Fibroblast of lung (primary cell): ENCODE measurements around the gene C10orf90. TPM values are rescaled to one million over a fixed set of nuclear protein-coding genes. Genes with fewer than 3 reads are reported as not detected.

Experiments used
- DNase-seq, 2 donors: peaks; one replicate each; pipeline versions ENCODE4 v3.0.0 to v3.0.0-alpha.2; 2010; ENCODE audit warnings: low read depth in 2 of 2
- H2AFZ ChIP-seq: 2 replicates; pipeline ENCODE4 v1.5.1; 2012; ENCODE audit warnings: low read length, control low read depth, inconsistent platforms
- H3K27ac ChIP-seq: 2 replicates; pipeline ENCODE4 v1.5.1; 2011; ENCODE audit warnings: low read length, control low read depth; ENCODE audit not compliant: insufficient read depth
- H3K27me3 ChIP-seq: 2 replicates; pipeline ENCODE4 v1.5.1; 2011; ENCODE audit warnings: mild to moderate bottlenecking, low read length; ENCODE audit not compliant: control insufficient read depth, insufficient read depth
- H3K36me3 ChIP-seq: 2 replicates; pipeline ENCODE4 v1.5.1; 2011; ENCODE audit warnings: low read length; ENCODE audit not compliant: control insufficient read depth, insufficient read depth
- H3K4me1 ChIP-seq: 2 replicates; pipeline ENCODE4 v1.5.1; 2011; ENCODE audit warnings: low read length; ENCODE audit not compliant: control insufficient read depth, insufficient read depth; ENCODE audit errors: extremely low read depth
- H3K4me2 ChIP-seq: 2 replicates; pipeline ENCODE4 v1.5.1; 2011; ENCODE audit warnings: low read length, control low read depth; ENCODE audit not compliant: insufficient read depth; ENCODE audit errors: extremely low read depth
- H3K4me3 ChIP-seq, 4 experiments: fragments of 200-600 bp in 1 of 4; sonication (generic) in 1 of 4; replicated peaks in 1 of 4; 2 replicates each; pipeline ENCODE4 v1.5.1; 2011 to 2016; ENCODE audit warnings: low read length in 4 of 4, low read depth in 3 of 4, mild to moderate bottlenecking in 3 of 4, control low read depth in 2 of 4, inconsistent platforms in 1 of 4, mixed read lengths in 1 of 4; ENCODE audit not compliant: insufficient read depth in 1 of 4; ENCODE audit errors: control extremely low read depth in 1 of 4
- H3K79me2 ChIP-seq: 2 replicates; pipeline ENCODE4 v1.5.1; 2012; ENCODE audit warnings: mild to moderate bottlenecking, low read length, inconsistent platforms; ENCODE audit not compliant: control insufficient read depth, insufficient read depth
- H3K9ac ChIP-seq: 2 replicates; pipeline ENCODE4 v1.5.1; 2011; ENCODE audit warnings: mild to moderate bottlenecking, low read length, control low read depth; ENCODE audit not compliant: insufficient read depth
- H3K9me3 ChIP-seq: 2 replicates; pipeline ENCODE4 v1.5.1; 2012; ENCODE audit warnings: low read depth, low read length; ENCODE audit not compliant: control insufficient read depth, insufficient read depth
- H4K20me1 ChIP-seq: 2 replicates; pipeline ENCODE4 v1.5.1; 2011; ENCODE audit warnings: low read length; ENCODE audit not compliant: control insufficient read depth, insufficient read depth; ENCODE audit errors: extremely low read depth
- EZH2 ChIP-seq: IDR thresholded peaks from 2 replicates; pipeline ENCODE4 v1.5.1; 2012; ENCODE audit warnings: low read length, control low read depth, mild to moderate bottlenecking; ENCODE audit errors: missing control alignments
- polyA plus RNA-seq, 2 donors: library from polyadenylated mRNA; depleted of rRNA in 1 of 2; stranded (reverse) in 1 of 2; unstranded in 1 of 2; fragments of >200 nt; gene quantifications; 2 replicates each; pipeline ENCODE4 v1.2.1, GENCODE V29; 2011 to 2012; ENCODE audit warnings: missing spikeins in 1 of 2
- total RNA-seq: library from RNA; depleted of rRNA; stranded (reverse); fragments of >200 nt; gene quantifications from 2 replicates; pipeline ENCODE4 v1.2.1, GENCODE V29; 2014
- TF ChIP-seq, protein P1 (sequence below), 2 donors: IDR thresholded peaks in 1 of 2; conservative IDR thresholded peaks in 1 of 2; 1 replicate in 1 of 2; 2 replicates in 1 of 2; pipeline ENCODE4 v1.5.1; 2011 to 2012; ENCODE audit warnings: low read length in 2 of 2, control low read depth in 1 of 2, inconsistent platforms in 1 of 2, low read depth in 1 of 2, mild to moderate bottlenecking in 1 of 2

The C10orf90 gene
- total and polyA plus RNA-seq, 2 donors (not counting 1 experiment from before 2014, with no cell fraction given): 0.17 to 0.65 TPM

DNA sequence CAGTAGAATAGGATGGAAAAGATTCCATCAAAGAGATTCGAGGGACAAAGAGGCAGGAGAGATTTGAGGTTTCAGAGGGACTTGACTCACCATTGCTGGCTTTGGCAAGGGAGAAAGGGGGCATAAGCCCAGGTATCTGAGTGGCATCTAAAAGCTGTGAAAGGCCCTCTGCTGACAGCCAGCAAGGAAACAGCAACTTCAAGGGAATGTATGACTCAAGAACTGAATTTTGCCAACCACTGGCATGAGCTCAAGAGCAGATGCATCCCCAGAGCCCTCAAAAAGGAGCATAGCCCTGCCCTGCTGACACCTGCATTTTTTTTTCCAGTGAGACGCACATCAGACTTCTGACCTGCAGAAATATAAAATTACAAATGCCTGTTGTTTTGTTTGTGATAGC is 262.7 kb downstream of the C10orf90 start:
- no peak overlapping the region for H3K4me3 ChIP-seq
- peaks cover 3% of the 10 kb centered on the region for H3K27me3 ChIP-seq
- H3K4me2 ChIP-seq: no peak overlapping the region
- no peak overlapping the region for H2AFZ ChIP-seq
- DNase-seq: peak in 1 of 2 donors; percentile 57
- no peaks in the 10 kb centered on the region for H3K36me3 ChIP-seq
- H3K4me1 ChIP-seq: no peaks in the 10 kb centered on the region
- no peaks in the 10 kb centered on the region for H3K79me2 ChIP-seq
- no peak overlapping the region for H3K9ac ChIP-seq
- no peaks in the 10 kb centered on the region for H3K9me3 ChIP-seq
- TF ChIP-seq EZH2: no peak
- TF ChIP-seq, protein P1, sequence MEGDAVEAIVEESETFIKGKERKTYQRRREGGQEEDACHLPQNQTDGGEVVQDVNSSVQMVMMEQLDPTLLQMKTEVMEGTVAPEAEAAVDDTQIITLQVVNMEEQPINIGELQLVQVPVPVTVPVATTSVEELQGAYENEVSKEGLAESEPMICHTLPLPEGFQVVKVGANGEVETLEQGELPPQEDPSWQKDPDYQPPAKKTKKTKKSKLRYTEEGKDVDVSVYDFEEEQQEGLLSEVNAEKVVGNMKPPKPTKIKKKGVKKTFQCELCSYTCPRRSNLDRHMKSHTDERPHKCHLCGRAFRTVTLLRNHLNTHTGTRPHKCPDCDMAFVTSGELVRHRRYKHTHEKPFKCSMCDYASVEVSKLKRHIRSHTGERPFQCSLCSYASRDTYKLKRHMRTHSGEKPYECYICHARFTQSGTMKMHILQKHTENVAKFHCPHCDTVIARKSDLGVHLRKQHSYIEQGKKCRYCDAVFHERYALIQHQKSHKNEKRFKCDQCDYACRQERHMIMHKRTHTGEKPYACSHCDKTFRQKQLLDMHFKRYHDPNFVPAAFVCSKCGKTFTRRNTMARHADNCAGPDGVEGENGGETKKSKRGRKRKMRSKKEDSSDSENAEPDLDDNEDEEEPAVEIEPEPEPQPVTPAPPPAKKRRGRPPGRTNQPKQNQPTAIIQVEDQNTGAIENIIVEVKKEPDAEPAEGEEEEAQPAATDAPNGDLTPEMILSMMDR (conservative IDR thresholded peaks at IDR 0.05 in 1 of 2, IDR thresholded peaks at IDR 0.05 in 1 of 2; ENCODE audit: low read depth in 1 of 2, low read length in 2 of 2): no peak
- no peak overlapping the region for H3K27ac ChIP-seq
- no peaks in the 10 kb centered on the region for H4K20me1 ChIP-seq

GRCh38 chr10:126405239-126405775 is 265.2 kb downstream of the C10orf90 start:
- no peaks in the 10 kb centered on the region for H3K36me3 ChIP-seq
- no peak overlapping the region for H3K9ac ChIP-seq

GRCh38 chr10:126402721-126403695 is 267.5 kb downstream of the C10orf90 start:
- Histone ChIP-seq H3K9me3 (no peaks in the 10 kb centered on the region), H3K27me3 (no peaks in the 10 kb centered on the region), H3K27ac (no peak overlapping the region), H3K4me1 (peaks cover 3% of the 10 kb centered on the region), H3K9ac (no peak overlapping the region), H3K79me2 (no peaks in the 10 kb centered on the region), H4K20me1 (no peaks in the 10 kb centered on the region), H3K4me3 (no peak overlapping the region), H2AFZ (no peak overlapping the region), H3K36me3 (no peaks in the 10 kb centered on the region), H3K4me2 (no peak overlapping the region)
- DNase-seq: no peak
- TF ChIP-seq, protein P1 (conservative IDR thresholded peaks at IDR 0.05 in 1 of 2, IDR thresholded peaks at IDR 0.05 in 1 of 2; ENCODE audit: low read depth in 1 of 2, low read length in 2 of 2): no peak
- TF ChIP-seq EZH2: no peak

More at GRCh38 chr10:126405239-126405775, 265.2 kb downstream of the C10orf90 start:
- no peaks in the 10 kb centered on the region for H3K79me2 ChIP-seq
- H3K4me2 ChIP-seq: no peak overlapping the region
- DNase-seq: peak in 1 of 2 donors; percentile 62
- no peak overlapping the region for H3K27ac ChIP-seq
- no peak overlapping the region for H3K4me3 ChIP-seq
- no peaks in the 10 kb centered on the region for H3K9me3 ChIP-seq
- peaks cover 3% of the 10 kb centered on the region for H3K27me3 ChIP-seq
- no peaks in the 10 kb centered on the region for H4K20me1 ChIP-seq
- TF ChIP-seq EZH2: no peak
- TF ChIP-seq, protein P1 (conservative IDR thresholded peaks at IDR 0.05 in 1 of 2, IDR thresholded peaks at IDR 0.05 in 1 of 2; ENCODE audit: low read depth in 1 of 2, low read length in 2 of 2): no peak
- H3K4me1 ChIP-seq: no peaks in the 10 kb centered on the region
- H2AFZ ChIP-seq: no peak overlapping the region
